Endothelial cell of umbilical vein (primary cell): ENCODE data around the gene PIP5K1C.

ENCODE experiments used
- CTCF ChIP-seq, 2 donors: IDR thresholded peaks; 1 replicate in 1 of 2; 2 replicates in 1 of 2; pipeline ENCODE4 v1.5.1; 2011; ENCODE audit warnings: low read length in 2 of 2, mild to moderate bottlenecking in 2 of 2, moderate library complexity in 2 of 2, control low read depth in 1 of 2, inconsistent platforms in 1 of 2, low read depth in 1 of 2; ENCODE audit not compliant: insufficient read depth in 1 of 2; ENCODE audit errors: extremely low read depth in 1 of 2
- EZH2 ChIP-seq: IDR thresholded peaks from 2 replicates; pipeline ENCODE4 v1.6.1; 2012; ENCODE audit warnings: borderline replicate concordance, low read depth, mild to moderate bottlenecking, moderate library complexity, low read length, inconsistent platforms; ENCODE audit not compliant: severe bottlenecking
- POLR2A ChIP-seq: IDR thresholded peaks from 2 replicates; pipeline ENCODE4 v1.6.1; 2012; ENCODE audit warnings: low read depth, mild to moderate bottlenecking, control low read depth, low read length

- no peak for TF ChIP-seq CTCF (IDR thresholded peaks at IDR 0.05; ENCODE audit: extremely low read depth in 1 of 2, insufficient read depth in 1 of 2, low read depth in 1 of 2, low read length in 2 of 2)
- no peak for TF ChIP-seq EZH2
- no peak for TF ChIP-seq POLR2A
Measured at GRCh38 chr19:3661284-3662238, 38.7 kb downstream of the PIP5K1C start.
